GM21515 (cell line): ENCODE data around the gene ADARB1.
A peak's percentile ranks its signal among the peaks of the same experiment; 100 is the strongest.

Source experiments
- ATAC-seq: cut with Tn5 transposase; IDR thresholded peaks from one replicate; pipeline ENCODE4 v1.9.1; 2021; ENCODE audit not compliant: unreplicated experiment

ADARB1 gene

GRCh38 chr21:45074818-45075595 is 627 bp downstream of the ADARB1 start:
- peak; percentile 23 for ATAC-seq

GRCh38 chr21:45075596-45076244 is 1.3 kb downstream of the ADARB1 start:
- ATAC-seq, result no peak

GRCh38 chr21:45076245-45076711 is 1.9 kb downstream of the ADARB1 start:
- no peak for ATAC-seq

- ATAC-seq, result no peak
Measured at GRCh38 chr21:45078371-45078770, 4.0 kb downstream of the ADARB1 start.

GRCh38 chr21:45078877-45079281 is 4.5 kb downstream of the ADARB1 start:
- ATAC-seq, result no peak

- ATAC-seq, result no peak
Measured at GRCh38 chr21:45079351-45079750, 5.0 kb downstream of the ADARB1 start.

- ATAC-seq, result no peak
Measured at GRCh38 chr21:45080232-45080631, 5.9 kb downstream of the ADARB1 start.

- ATAC-seq, result no peak
Measured at GRCh38 chr21:45080639-45081414, 6.4 kb downstream of the ADARB1 start.

GRCh38 chr21:45081636-45082035 is 7.3 kb downstream of the ADARB1 start:
- ATAC-seq, result no peak

GRCh38 chr21:45082736-45083135 is 8.4 kb downstream of the ADARB1 start:
- no peak for ATAC-seq

- ATAC-seq, result no peak
Measured at GRCh38 chr21:45084121-45084520, 9.7 kb downstream of the ADARB1 start.

- no peak for ATAC-seq
Measured at GRCh38 chr21:45084881-45085536, 10.6 kb downstream of the ADARB1 start.

GRCh38 chr21:45085700-45086099 is 11.3 kb downstream of the ADARB1 start:
- no peak for ATAC-seq

GRCh38 chr21:45086337-45086958 is 12.1 kb downstream of the ADARB1 start:
- ATAC-seq, result no peak

- no peak for ATAC-seq
Measured at GRCh38 chr21:45087022-45087823, 12.8 kb downstream of the ADARB1 start.

- ATAC-seq, result no peak
Measured at GRCh38 chr21:45088116-45088515, 13.7 kb downstream of the ADARB1 start.

GRCh38 chr21:45088729-45089128 is 14.3 kb downstream of the ADARB1 start:
- ATAC-seq, result no peak

GRCh38 chr21:45089964-45090363 is 15.6 kb downstream of the ADARB1 start:
- ATAC-seq, result no peak

- ATAC-seq, result no peak
Measured at GRCh38 chr21:45090966-45091365, 16.6 kb downstream of the ADARB1 start.
